ENCODE results near the gene CDK9.

Gene CDK9

DNA sequence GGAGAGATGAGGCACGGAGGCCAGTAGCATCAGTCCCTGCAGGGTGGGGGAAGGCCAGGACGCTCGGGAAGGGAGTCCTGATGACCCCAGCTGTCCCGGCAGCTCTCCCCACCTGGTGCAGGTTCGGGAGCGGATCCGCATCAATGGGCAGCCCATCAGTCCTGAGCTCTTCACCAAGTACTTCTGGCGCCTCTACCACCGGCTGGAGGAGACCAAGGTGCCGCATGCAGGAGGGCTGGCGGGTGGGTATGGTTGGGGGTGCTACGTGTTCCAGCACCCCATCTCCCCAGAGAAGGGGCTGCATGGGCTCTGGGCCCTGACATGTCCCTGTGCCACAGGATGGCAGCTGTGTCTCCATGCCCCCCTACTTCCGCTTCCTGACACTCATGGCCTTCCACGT lies 21.0 kb downstream of the CDK9 start:
- no peak for DNase-seq

DNA sequence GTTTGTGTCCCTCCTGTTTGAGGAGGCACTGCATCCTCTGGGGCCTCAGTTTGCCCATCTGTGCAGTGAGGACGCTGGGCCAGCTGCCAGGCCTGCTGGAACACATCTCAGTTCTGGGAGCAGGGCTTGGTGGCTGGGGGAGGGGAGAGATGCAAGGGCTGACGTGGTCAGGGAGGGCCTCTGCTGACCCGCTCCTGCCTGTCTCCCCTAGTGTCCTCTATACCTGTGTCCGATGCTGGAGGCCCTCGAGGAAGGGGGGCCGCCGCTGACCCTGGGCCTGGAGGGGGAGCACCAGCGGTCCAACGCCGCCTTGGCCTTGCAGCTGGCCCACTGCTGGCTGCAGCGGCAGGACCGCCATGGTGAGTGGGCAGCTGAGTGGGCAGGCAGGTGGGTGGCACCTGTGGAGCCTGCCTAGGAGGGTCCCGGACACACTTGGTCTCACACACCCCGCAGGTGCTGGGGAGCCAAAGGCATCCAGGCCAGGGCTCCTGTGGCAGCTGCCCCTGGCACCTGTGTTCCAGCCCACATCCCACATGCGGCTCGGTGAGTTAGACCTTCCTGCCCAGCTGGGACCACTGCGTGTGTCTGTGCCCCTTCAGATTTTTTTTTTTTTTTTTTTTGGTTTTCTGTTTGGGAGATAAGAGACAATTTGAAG lies 22.6 kb downstream of the CDK9 start:
- DNase-seq, result no peak

DNA sequence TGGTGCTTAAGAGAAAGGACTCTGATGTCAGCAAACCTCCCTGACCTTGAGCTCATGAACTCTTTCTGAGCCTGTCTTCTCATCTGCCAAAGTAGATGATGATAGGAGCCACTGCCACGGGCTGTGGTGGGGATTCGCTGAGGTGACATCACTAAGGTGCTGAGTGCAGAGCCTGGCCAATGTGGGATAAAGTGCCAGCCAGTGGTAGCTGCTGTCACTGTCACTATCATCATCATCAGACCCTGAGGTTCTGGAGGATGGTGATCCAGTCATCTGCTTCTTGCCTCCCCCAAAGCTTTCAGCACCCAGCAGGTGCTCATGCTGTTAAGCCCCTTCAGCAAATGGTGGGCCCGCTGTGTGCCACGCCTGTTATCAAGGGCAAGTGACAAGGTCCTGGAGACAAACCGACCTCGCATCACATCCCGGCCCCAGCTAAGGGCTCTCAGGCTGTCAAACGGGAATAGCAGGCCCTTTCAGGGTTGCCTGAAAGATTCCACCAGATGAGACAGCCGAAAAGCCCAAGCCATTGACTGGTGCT lies 23.2 kb downstream of the CDK9 start:
- no peak for DNase-seq

DNA sequence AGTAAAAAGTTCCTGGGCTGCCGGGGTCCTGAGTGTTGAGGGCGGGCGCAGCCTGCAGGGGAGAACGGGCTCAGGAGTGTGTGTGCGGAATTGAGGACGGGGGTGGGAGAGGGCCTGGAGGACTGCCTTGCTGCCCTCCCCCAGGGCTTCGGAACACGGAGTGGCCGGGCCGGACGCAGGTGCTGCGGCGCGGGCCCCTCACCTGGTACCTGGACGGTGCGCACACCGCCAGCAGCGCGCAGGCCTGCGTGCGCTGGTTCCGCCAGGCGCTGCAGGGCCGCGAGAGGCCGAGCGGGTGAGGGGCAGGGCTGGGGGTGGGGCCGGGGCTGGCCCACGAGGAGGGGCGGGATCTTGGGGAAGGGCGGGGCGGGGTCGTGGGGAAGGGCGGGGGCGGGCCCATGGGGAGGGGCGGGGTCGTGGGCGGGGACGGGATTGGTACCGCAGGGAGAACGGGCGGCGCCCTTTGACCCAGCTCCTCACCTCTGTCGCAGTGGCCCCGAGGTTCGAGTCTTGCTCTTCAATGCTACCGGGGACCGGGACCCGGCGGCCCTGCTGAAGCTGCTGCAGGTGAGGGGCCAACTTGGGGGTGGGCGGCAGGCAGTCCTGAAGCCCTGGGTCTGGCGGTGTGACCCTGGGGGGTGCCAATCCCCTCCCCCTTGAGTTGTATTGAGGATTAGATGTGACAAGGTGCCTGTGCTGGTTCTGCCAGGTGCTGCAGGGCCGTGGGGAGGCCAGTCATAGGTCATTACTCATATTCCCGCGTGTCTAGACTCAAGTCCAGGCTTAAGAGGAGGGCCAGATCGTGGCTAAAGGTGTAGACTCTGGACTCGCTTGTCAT lies 23.9 kb downstream of the CDK9 start:
- no peak for DNase-seq

DNA sequence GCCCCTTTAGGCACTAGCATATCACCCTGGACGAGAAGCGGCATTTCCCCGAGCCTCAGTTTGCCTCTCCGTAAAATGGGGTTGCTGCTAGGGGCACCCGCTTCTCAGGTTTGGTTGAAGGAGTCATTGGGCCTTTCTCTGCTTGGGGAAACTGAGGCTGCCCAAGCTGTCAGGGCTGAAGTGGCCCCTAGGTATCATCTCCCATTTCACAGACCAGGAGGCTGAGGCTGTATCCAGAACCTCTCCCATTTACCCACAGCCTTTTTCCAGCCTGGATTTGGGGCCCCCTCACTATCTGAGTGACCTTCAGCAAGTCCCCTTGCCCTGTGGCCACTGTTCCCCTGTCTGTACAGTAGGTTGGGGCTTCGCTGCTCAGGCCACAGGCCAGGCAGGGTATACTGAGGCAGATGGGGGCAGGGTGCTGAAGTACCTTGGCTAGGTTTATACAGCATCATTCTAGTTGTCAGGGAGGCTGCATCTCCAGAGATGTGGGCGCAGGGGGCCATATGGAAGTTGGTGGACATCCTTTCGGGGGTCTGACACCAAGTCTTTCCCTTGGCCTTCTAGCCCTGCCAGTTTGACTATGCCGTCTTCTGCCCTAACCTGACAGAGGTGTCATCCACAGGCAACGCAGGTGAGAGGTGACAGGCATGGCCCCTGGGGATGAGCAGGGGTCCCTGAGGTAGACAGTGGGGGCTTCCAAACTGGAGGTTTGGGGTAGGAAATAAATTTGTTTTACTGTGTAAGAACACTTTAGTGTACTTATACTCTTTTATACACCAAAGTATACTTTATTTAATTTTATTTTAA lies 24.7 kb downstream of the CDK9 start:
- no peak for DNase-seq

DNA sequence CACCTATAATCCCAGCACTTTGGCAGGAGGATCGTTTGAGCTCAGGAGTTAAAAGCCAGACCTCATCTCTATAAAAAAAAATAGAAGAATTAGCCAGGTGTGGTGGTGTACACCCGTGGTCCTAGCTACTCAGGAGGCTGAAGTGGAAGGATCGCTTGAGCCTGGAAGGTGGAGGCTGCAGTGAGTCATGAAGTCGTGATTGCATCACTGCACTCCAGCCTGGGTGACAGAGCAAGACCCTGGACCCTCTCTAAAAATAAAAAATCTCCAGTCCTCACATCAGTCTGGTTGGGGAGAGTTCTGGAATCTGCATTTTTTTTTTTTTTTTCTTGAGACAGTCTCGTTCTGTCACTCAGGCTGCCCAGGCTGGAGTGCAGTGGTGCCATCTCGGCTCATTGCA lies 26.2 kb downstream of the CDK9 start:
- DNase-seq, result no peak

DNA sequence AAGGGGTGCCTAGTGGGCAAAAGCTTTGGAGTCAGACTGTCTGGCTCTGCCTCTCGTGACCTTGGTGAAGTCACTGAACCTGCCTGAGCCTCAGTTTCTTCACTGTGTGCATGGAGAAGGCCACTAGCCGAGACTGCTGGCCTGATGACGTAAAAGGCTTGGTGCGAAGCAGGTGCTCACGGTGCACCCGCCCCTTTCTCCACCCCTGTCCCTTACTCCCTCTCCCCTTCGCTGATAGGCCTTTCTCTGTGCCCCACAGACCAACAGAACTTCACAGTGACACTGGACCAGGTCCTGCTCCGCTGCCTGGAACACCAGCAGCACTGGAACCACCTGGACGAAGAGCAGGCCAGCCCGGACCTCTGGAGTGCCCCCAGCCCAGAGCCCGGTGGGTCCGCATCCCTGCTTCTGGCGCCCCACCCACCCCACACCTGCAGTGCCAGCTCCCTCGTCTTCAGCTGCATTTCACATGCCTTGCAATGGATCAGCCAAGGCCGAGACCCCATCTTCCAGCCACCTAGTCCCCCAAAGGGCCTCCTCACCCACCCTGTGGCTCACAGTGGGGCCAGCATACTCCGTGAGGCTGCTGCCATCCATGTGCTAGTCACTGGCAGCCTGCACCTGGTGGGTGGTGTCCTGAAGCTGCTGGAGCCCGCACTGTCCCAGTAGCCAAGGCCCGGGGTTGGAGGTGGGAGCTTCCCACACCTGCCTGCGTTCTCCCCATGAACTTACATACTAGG lies 27.3 kb downstream of the CDK9 start:
- no peak for DNase-seq

DNA sequence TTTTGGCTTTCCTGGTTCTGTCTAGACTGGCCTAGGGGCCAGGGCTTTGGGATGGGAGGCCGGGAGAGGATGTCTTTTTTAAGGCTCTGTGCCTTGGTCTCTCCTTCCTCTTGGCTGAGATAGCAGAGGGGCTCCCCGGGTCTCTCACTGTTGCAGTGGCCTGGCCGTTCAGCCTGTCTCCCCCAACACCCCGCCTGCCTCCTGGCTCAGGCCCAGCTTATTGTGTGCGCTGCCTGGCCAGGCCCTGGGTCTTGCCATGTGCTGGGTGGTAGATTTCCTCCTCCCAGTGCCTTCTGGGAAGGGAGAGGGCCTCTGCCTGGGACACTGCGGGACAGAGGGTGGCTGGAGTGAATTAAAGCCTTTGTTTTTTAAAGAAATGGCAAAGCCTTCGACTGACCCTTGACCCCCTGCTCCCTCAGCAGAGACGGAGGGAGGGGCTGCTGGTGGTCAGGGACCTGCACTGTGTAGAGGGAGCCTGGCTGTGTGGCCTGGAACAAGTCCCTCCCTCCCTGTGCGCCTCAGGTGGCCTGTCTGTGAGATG lies 27.9 kb downstream of the CDK9 start:
- no peak for DNase-seq

DNA sequence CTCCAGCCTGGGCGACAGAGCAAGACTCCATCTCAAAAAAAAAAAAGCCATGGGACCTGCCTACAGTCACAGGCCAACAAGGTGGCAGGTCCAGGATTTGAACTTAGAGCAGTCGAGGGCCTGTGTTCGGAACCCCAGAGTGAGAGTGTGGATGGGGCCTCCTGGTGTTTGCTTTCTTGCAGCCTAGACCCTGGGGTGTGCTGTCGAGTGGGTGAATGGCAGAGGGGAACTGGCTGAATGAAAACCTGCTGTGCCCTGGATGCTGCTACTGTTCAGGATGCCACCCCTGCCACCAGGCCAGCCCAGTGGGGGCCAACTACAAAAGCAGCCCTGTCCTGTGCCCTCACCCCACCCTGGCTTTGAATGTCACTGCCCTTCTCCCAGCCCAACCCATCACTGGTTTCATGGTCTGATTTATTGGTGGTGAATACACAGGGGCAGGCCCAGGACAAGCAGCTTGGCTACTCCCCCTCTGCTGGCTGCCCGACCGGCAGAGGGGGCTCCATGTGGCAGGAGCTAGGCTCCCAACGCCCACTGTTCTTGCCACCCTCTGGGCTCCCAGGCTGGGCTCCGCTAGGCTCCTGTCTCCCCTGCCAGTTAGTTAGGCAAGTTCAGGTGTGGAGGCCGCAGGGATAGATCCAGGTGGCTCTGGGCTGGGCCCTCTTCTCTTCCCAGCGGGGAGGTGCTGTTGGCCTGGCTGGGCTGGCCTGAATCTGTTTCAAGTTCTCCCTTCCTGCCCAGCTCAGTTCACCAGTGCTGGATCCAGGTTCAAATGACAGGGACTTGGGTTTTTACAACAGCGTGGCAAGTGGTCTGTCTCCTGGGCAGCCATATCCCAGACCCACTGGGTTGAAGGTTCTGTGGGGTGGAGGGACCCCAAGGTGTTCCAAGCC lies 29.0 kb downstream of the CDK9 start:
- no peak for DNase-seq

DNA sequence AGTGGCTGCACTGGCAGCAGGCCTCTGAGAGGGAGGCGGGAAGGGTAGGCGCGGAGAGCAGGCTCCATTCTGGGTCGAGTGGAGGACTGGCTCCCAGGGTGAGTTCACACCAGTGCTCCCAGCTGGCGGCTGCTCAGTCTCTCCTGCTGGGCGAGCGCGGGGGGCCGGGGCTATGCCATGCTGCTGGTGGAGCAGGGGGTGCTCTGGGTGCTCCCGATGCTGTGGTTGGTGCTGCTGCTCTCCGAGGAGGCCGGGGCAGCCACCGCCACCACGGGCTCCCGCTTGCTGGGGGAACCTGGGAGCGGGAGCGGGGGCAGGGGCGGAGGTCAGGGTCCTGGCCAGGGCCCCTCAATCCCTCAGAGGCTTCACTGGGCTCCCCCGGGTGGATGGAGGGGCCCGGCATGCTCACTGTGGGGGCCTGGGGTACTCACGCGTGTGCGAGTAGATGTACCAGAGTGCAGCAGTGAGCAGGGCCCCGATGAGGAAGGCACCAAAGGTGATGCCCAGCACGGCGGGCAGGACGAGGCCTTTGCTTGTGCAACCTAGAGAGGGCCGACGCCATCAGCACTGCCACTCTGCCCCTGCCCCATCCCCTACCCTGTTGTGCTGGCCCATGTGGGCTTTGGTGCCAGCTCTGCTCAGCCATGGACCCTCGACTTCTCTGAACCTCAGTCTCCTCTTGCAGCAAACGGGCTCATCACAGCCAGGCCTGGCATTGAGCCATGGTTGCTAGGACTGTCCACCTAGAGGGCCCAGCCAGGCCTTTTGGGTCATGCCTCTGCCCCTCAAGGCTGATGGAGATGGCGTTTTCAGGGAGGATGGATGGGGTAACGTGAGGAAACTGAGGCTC lies 29.9 kb downstream of the CDK9 start:
- no peak for DNase-seq

DNA sequence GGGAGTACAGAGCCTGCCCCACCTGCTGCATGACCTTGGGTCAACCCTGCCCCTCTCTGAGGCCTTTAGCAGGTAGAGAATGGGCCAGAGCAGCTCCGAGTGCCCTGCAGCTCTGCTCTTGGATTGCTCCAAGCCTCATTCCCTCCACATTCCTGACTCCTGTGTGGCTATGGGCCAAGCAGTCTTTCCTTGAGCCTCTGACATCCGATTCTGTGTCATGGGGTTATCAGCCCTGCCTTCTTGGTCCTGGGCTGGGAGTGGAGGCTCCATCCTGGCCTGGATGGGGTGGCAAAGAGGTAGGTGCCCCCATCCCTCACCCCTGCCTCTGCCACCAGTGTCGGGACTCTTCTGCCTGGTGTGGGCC lies 30.5 kb downstream of the CDK9 start:
- DNase-seq, result no peak

DNA sequence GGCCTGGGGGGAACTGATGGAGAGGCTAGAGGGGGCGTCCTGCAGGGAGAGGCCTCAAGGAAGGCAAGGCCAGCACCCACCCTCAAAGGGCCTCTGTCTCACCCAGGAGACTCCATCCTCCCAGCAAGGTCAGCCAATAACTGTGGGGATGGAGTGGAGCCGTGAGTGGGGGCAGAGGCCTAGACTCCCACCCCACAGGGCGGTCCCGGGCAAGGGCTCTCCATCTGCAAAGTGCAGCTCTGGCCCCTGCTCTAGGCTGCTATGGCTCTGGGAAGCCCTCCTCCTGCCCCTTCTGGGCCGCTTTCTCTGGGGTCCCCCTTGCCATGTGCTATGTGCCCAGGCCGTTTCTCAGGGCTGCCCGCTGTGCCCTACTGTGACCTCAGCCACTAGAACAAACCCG lies 30.9 kb downstream of the CDK9 start:
- DNase-seq, result no peak

DNA sequence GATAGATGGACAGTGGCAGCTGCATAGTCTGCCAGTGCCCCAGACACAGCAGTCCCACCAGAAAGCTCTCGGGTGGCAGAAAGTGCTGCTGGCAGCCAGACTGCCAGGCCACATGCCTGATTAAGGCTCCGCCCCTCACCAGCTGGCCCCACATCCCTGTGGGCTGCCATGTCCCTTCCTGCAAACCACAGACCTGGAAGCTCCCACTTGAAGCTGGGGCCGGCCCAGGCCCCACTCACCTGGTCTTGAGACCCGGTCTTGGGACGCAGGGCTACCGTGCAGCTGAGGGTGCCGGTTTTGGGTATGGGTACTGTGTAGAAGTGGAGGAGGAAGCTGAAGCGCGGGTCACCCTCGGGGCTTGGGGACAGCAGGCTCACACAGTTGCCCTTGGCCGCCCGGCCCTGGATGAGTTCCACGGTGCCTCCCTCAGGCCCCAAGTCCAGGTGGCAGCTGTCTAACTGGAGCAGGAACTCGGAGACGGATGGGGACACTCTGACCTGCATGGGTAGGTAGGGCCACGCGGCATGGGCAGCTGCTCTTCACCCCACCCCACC lies 32.1 kb downstream of the CDK9 start:
- DNase-seq, result no peak

DNA sequence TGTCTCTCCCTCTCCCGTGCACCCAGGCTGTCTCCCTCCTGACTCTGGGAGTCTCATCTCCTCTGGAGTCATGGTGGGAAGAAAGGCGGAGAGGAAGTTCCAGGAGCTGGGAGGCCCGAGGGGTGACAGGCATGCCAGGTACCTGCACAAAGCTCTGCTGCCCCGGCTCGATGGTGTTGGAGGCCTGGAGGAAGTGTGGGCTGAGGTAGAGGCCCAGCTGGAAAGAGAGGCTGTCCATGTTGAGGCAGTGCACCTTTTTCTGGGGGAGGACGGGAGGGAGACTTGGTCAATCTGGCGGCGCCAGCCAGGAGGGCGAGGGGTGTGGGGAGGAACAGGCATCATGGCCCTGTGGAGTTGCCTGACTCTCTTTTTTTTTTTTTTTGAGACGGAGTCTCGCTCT lies 32.7 kb downstream of the CDK9 start:
- DNase-seq, result no peak

DNA sequence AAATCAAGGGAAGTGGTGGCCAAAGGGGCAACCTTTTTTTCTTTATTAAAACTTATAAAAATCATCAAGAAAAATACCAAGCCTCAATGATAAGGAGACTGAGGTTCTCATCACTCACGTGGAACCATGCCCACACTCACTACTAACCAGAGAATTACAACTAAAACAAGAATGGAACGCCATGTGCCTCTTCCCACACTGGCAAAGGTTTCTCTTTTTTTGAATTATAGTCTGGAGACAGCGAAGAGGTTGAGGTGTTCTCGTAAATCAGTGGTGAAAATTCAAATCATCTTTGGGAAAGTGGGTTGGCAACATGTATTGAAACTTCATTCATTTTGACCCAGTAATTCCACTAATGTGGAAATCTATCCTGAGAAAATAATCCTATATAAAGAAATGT lies 36.3 kb downstream of the CDK9 start:
- no peak for DNase-seq

DNA sequence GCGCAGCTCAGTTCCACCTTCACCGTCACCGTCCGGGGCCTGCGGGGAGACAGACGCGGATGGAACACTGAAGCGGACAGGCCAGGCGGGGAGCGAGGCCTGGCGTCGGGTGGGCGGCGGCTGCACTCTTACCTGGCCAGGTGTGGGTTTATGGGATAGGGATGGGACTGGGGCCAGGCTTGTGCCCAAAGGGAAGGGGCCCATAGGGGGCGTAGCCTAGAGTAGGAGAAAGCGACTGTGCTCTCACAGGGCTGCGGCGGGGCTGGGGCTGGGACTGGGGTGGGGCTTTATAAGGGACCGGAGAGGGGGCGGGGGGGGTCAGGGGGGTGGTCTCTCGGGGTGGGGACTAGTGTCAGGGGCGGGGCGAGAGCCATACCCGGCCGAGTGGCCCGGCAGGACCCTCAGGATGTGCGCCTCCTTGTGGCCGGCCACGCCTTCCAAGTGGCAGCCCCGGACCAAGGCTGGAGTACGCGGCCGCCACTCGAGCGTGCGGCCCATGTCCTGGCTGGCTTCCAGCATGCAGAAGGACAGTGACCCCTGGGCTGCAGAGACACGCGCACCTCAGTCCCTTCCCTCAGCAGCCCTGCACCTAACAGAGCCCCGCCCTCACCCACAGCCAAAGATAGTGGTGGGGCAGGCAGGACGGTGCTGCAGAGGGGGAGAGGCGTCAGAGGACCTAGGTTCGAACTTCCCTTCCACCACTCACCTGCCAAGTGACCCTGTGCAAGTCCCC lies 39.7 kb downstream of the CDK9 start:
- DNase-seq, result no peak

DNA sequence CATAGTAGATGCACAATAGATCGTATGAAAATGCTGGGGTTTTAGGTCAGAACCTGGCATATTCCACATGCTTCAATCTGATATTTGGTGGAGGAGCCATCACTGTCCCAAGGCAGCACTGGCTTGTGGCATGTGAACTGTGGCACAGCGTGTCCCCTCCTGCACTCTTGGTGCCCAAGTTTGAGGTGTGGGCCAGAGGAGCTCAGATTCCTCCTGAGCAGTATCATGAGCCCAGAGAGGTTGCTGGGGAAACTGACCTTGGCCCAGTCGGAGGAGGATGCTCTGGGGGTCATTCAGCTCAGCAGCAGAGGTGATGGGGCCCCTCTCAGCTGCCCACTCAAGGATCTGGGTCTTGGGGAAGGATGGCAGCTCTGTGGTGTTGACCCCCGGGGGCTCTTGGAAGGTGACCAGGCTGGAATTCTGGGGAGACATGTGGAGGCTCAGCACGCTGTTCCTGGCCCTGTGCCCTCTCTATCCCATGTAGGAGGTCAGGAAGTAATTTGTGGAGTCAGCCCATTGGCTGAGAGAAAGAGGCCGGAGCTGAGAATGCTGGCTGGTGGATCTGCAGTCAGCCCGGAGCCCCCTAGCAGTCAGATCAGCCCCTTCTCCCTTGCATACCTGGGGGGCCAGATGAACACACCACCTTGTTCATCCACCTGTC lies 40.5 kb downstream of the CDK9 start:
- no peak for DNase-seq

DNA sequence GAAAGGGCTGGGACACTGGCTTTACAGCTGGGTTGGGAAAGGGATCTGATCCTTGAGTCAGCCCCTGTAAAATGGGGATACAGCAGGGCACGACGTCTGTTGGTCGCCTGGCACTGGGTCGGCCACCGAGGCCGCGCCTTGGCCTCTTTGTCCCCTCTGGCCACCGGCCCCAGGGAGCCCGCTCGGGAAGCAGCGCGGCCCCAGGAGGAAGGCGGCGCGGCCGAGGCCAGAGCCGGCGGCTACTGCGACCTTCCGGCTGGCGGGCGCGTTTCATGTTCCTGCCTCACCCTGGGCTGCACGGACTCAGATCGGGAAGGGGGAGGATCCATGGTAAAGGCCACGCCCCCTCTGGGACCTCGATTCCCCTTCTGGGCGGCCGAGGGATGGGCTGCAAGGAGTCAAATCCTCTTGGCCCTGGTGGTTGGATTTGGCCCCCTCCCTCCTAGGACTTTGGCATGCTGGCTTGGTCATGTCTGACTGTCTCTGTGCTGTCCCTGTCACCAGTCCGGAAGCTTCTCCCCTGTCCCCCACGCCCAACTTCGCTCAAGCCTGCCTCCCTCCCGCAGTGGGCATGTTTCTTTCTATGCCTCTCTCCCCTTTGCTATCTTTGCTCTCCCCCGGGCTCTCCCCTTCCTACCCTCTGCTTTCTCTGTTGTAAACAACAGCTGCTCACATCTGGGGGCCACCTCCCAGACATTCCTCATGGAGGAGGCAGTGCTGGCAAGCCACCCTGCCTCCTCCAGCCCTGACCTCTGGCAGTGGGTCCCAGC lies 42.6 kb downstream of the CDK9 start:
- no peak for DNase-seq

Measured in GDM1 (cell line).